K562 (cell line): ENCODE results near the gene RDH16. TPM values are rescaled to one million over a fixed set of nuclear protein-coding genes. Genes with fewer than 3 reads are reported as not detected.
A peak's percentile ranks its signal among the peaks of the same experiment; 100 is the strongest.

Experiments
- ATAC-seq: fragments of 200-7000 bp; cut with Tn5 transposase; 3 replicates; pipeline ENCODE4 v1.9.1; 2020; ENCODE audit warnings: moderate library complexity
- BruUV-seq: library from RNA; stranded (reverse); fragments of 400-500 nt; replicated peaks from 2 replicates; lab custom pipeline; 2021; lab: Mats Ljungman, UMichigan
- CTCF ChIA-PET: fragments of 300-600 bp; formaldehyde crosslinking; extraction: SDS; loops from one replicate; lab custom pipeline; 2021; ENCODE audit warnings: low intra/inter-chr PET ratio; lab: Yijun Ruan, JAX
- POLR2A ChIA-PET: fragments of 300-600, 350-650 bp; sonication (Branson Sonifier 250); formaldehyde crosslinking; extraction: SDS; loops from one replicate; lab custom pipeline; 2021; ENCODE audit warnings: antibody characterized with exemption, inconsistent platforms; lab: Yijun Ruan, JAX
- DNase-seq, 4 experiments: peaks; one replicate each; pipeline versions ENCODE4 v3.0.0 to v3.0.0-alpha.2; 2011 to 2018; ENCODE audit warnings: low spot score in 3 of 4, mixed read lengths in 3 of 4; ENCODE audit errors: extremely low read depth in 1 of 4
- FAIRE-seq: peaks from 2 replicates; lab custom pipeline; 2011; peaks lifted over from hg19 to GRCh38; lab: Jason Lieb, UNC
- H2AFZ ChIP-seq: 2 replicates; pipeline ENCODE4 v1.6.0; 2011; ENCODE audit warnings: low read depth, low read length, control low read depth, inconsistent platforms
- H3K27ac ChIP-seq: fragments of 200-600 bp; 3 replicates; pipeline ENCODE4 v1.8.0; 2011; ENCODE audit warnings: low read depth, mild to moderate bottlenecking, control low read depth, inconsistent platforms, low read length, moderate library complexity, mixed read lengths; ENCODE audit errors: extremely low read depth
- H3K27me3 ChIP-seq, 2 experiments: fragments of 300-600 bp in 1 of 2; 2 replicates in 1 of 2; 3 replicates in 1 of 2; pipeline versions ENCODE4 v1.6.0 to v1.8.0; 2011; ENCODE audit warnings: inconsistent platforms in 2 of 2, low read length in 2 of 2, mild to moderate bottlenecking in 1 of 2, mixed read lengths in 1 of 2, moderate library complexity in 1 of 2; ENCODE audit not compliant: control insufficient read depth in 2 of 2, insufficient read depth in 2 of 2
- H3K36me3 ChIP-seq: fragments of 300-600 bp; 3 replicates; pipeline ENCODE4 v1.8.0; 2011; ENCODE audit warnings: mild to moderate bottlenecking, low read length, inconsistent platforms; ENCODE audit not compliant: control insufficient read depth, insufficient read depth
- H3K4me1 ChIP-seq, 2 experiments: fragments of 200-600 bp in 1 of 2; replicated peaks in 1 of 2; 2 replicates in 1 of 2; 3 replicates in 1 of 2; pipeline versions ENCODE4 v1.5.1 to v1.8.0; 2011; ENCODE audit warnings: inconsistent platforms in 2 of 2, low read length in 2 of 2, mild to moderate bottlenecking in 1 of 2, mixed read lengths in 1 of 2, moderate library complexity in 1 of 2; ENCODE audit not compliant: control insufficient read depth in 2 of 2, insufficient read depth in 2 of 2
- H3K4me2 ChIP-seq: 2 replicates; pipeline ENCODE4 v1.6.1; 2011; ENCODE audit warnings: low read length, control low read depth, inconsistent platforms, mixed read lengths; ENCODE audit not compliant: insufficient read depth
- H3K4me3 ChIP-seq: fragments of 200-600 bp; sonication (generic), shearing (Covaris generic); 2 replicates; pipeline ENCODE4 v1.5.1; 2016; ENCODE audit warnings: control low read depth, inconsistent platforms
- H3K79me2 ChIP-seq: fragments of 200-600 bp; 3 replicates; pipeline ENCODE4 v1.8.0; 2011; ENCODE audit warnings: low read length, inconsistent platforms; ENCODE audit not compliant: control insufficient read depth, insufficient read depth
- H3K9ac ChIP-seq, 2 experiments: 2 replicates each; pipeline versions ENCODE4 v1.6.0 to v1.6.1; 2011; ENCODE audit warnings: low read depth in 2 of 2, low read length in 2 of 2, control low read depth in 1 of 2, inconsistent platforms in 1 of 2, mild to moderate bottlenecking in 1 of 2, mixed read lengths in 1 of 2; ENCODE audit not compliant: insufficient read depth in 1 of 2
- H3K9me1 ChIP-seq: one replicate; pipeline ENCODE4 v1.6.0; 2011; ENCODE audit warnings: inconsistent platforms, mild to moderate bottlenecking, low read length, moderate library complexity; ENCODE audit not compliant: control insufficient read depth, insufficient read depth
- H3K9me3 ChIP-seq: replicated peaks from 2 replicates; pipeline ENCODE4 v1.5.1; 2011; ENCODE audit warnings: low read depth, low read length, inconsistent platforms; ENCODE audit not compliant: control insufficient read depth, insufficient read depth
- H4K20me1 ChIP-seq: replicated peaks from 2 replicates; pipeline ENCODE4 v1.6.1; 2011; ENCODE audit warnings: low read length, inconsistent platforms, mixed read lengths; ENCODE audit not compliant: control insufficient read depth, insufficient read depth
- C11orf30 ChIP-seq: fragments of 450-650 bp; IDR thresholded peaks from 2 replicates; pipeline ENCODE4 v1.6.1; 2016; ENCODE audit warnings: low read depth, mild to moderate bottlenecking
- PURB ChIP-seq: sonication (generic); formaldehyde crosslinking; IDR thresholded peaks from 2 replicates; pipeline ENCODE4 v1.9.0; 2021; ENCODE audit warnings: low read depth, mild to moderate bottlenecking, missing genetic modification reagents
- ZNF146 ChIP-seq: IDR thresholded peaks from one replicate; pipeline ENCODE4 v1.6.1; 2018; ENCODE audit warnings: missing compliant biosample characterization; ENCODE audit not compliant: unreplicated experiment
- ZNF316 ChIP-seq: fragments of 450-650 bp; IDR thresholded peaks from 2 replicates; pipeline ENCODE4 v1.6.1; 2016
- WGBS: fragments of 100-300 bp; shearing (Covaris generic); methylation state at CpG from one replicate; pipeline ENCODE4 v1.1.6; 2016; ENCODE audit warnings: low coverage, mixed read lengths; ENCODE audit not compliant: insufficient coverage; ENCODE audit errors: missing lambda C conversion rate; 5-methylcytosine and 5-hydroxymethylcytosine counted together
- in situ Hi-C: fragments of 300-500 bp; cut with MboI; formaldehyde crosslinking; loops from 4 replicates; pipeline ENCODE4 v1.15.0; 2018; ENCODE audit warnings: inconsistent platforms, mixed read lengths
- intact Hi-C: fragments of 100-400 bp; cut with micrococcal nuclease; formaldehyde crosslinking; loops from 2 replicates; pipeline ENCODE4 v1.14.2; 2022
- polyA plus RNA-seq, 8 experiments: library from polyadenylated mRNA; depleted of rRNA in 4 of 8; stranded (reverse) in 5 of 8; unstranded in 3 of 8; fragments of >200 nt; fragmentation: Nextera tagmentation in 2 of 8; fragmentation: Illumina TruSeq in 1 of 8; extraction: Ambion mirVana in 2 of 8; extraction: Trizol in 1 of 8; gene quantifications; 2 replicates each; pipeline versions ENCODE4 v1.2.1 to v1.2.3, GENCODE V29; 2011 to 2014; ENCODE audit warnings: inconsistent platforms in 1 of 8, missing spikeins in 1 of 8
- total RNA-seq, 7 experiments: library from RNA; depleted of rRNA in 6 of 7; stranded (reverse); fragments of >200 nt in 6 of 7; fragmentation: Illumina TruSeq in 2 of 7; extraction: Trizol in 2 of 7; gene quantifications; 2 replicates each; pipeline versions ENCODE4 v1.2.1 to v1.2.3, GENCODE V29; 2011 to 2021; ENCODE audit warnings: low replicate concordance in 1 of 7

The RDH16 gene
- total and polyA plus RNA-seq, 9 of the 15 experiments (the other 6 are each of a cell fraction or from before 2014, with no cell fraction given) = 0.11 to 0.52 (median 0.22) TPM; not detected in 1

DNA sequence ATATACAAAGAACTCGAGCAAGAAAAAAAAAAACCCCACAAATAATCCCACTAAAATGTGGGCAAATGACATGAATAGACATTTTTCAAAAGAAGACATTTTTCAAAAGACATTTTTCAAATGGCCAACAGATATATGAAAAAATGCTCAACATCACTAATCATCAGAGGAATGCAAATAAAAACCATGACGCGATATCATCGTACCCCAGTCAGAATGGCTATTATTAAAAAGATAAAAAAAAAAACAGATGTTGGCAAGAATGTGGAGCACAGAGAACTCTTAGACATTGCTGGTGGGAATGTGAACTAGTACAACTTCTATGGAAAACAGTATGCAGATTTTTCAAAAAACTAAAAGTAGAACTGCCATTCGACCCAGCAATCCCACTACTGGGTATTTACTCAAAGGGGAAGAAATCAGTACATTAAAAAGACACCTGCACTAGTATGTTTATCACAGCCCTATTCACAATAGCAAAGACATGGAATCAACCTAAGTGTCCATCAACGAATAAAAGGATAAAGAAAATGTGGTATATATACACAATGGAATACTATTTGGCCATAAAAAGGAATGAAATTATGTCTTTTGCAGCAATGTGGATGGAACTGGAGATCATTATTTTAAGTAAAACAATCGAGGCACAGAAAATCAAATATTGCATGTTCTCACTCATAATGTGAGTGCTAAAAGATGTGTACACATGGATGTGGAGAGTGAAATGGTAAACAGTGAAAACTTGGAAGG, 32.6 kb upstream of the RDH16 start:
- Histone ChIP-seq H3K27ac (no peak overlapping the region), H2AFZ (no peak overlapping the region), H3K79me2 (no peaks in the 10 kb centered on the region), H3K36me3 (no peaks in the 10 kb centered on the region), H3K27me3 (no peaks in the 10 kb centered on the region), H3K4me2 (no peak overlapping the region), H3K9me3 (no peaks in the 10 kb centered on the region), H3K4me3 (no peak overlapping the region), H3K9me1 (no peaks in the 10 kb centered on the region), H4K20me1 (no peaks in the 10 kb centered on the region), H3K9ac (no peak overlapping the region), H3K4me1 (peaks cover 33 to 54% of the 10 kb centered on the region in 2 experiments)
- ChIA-PET POLR2A (interaction anchor here (0.6 to 2.1 kb wide), 5 partner anchors 11 to 558 kb away, joined by 3 to 10 read pairs (median 4); partner anchors contain the start of gene NACA), CTCF (no interaction called here)
- in situ Hi-C loops = loop anchor here (5.0 kb wide), 1 partner anchor 43 kb away; no protein-coding TSS in a partner anchor
- 69% methylated on average over 7 of the region's 7 CpGs for WGBS
- ATAC-seq (no peak), DNase-seq (no peak), FAIRE-seq (no peak)
- BruUV-seq = no TSS peak
- peak; percentile 9; the same call in 1 of the 2 replicates for TF ChIP-seq C11orf30
- TF ChIP-seq PURB (CRISPR knock-in tag) = no peak
- TF ChIP-seq ZNF146 = peak; percentile 62
- TF ChIP-seq ZNF316 = peak; percentile 38
- intact Hi-C loops = loop anchor here (2.0 to 5.0 kb wide), 3 partner anchors 17 to 233 kb away; partner anchors contain the start of genes SDR9C7 and ZBTB39
